Loucy (cell line): ENCODE data around the gene ARIH2.
A peak's percentile ranks its signal among the peaks of the same experiment; 100 is the strongest.

Experiments used
- H2AFZ ChIP-seq: fragments of 200-600 bp; sonication (generic); 2 replicates; pipeline ENCODE4 v1.6.0; 2016; ENCODE audit warnings: antibody characterized with exemption, mild to moderate bottlenecking, low read length, moderate library complexity
- H3F3A ChIP-seq: fragments of 200-600 bp; 2 replicates; pipeline ENCODE4 v1.6.0; 2016; ENCODE audit warnings: antibody characterized with exemption, low read depth, mild to moderate bottlenecking
- H3K27me3 ChIP-seq: fragments of 200-600 bp; sonication (generic); 2 replicates; pipeline ENCODE4 v1.6.1; 2014; ENCODE audit warnings: low read length, mild to moderate bottlenecking; ENCODE audit not compliant: insufficient read depth, poor library complexity, severe bottlenecking
- H3K36me3 ChIP-seq: fragments of 200-600 bp; sonication (generic); 2 replicates; pipeline ENCODE4 v1.6.1; 2016; ENCODE audit warnings: low read length; ENCODE audit not compliant: insufficient read depth
- H3K4me1 ChIP-seq: fragments of 200-600 bp; sonication (generic); 2 replicates; pipeline ENCODE4 v1.5.1; 2014; ENCODE audit warnings: low read length, mild to moderate bottlenecking; ENCODE audit not compliant: insufficient read depth, poor library complexity, severe bottlenecking
- H3K4me2 ChIP-seq: fragments of 200-600 bp; sonication (generic); 2 replicates; pipeline ENCODE4 v1.6.0; 2014; ENCODE audit warnings: antibody characterized with exemption, low read length, low read depth, mild to moderate bottlenecking; ENCODE audit not compliant: poor library complexity, severe bottlenecking
- H3K4me3 ChIP-seq: fragments of 200-600 bp; sonication (generic); 2 replicates; pipeline ENCODE4 v1.5.1; 2014; ENCODE audit warnings: low read length, mild to moderate bottlenecking, mixed read lengths; ENCODE audit not compliant: poor library complexity, severe bottlenecking
- H3K79me2 ChIP-seq: fragments of 200-600 bp; sonication (generic); 2 replicates; pipeline ENCODE4 v1.6.1; 2014; ENCODE audit warnings: low read length; ENCODE audit not compliant: insufficient read depth
- H3K9ac ChIP-seq: fragments of 200-600 bp; sonication (generic); 2 replicates; pipeline ENCODE4 v1.6.0; 2014; ENCODE audit warnings: mild to moderate bottlenecking, low read depth, low read length, moderate library complexity; ENCODE audit not compliant: poor library complexity, severe bottlenecking
- H3K9me2 ChIP-seq: fragments of 200-600 bp; sonication (generic); replicated peaks from 2 replicates; pipeline ENCODE4 v1.6.1; 2016; ENCODE audit warnings: low read depth, low read length, mixed read lengths
- H3K9me3 ChIP-seq: fragments of 200-600 bp; sonication (generic); 2 replicates; pipeline ENCODE4 v1.6.1; 2014; ENCODE audit warnings: mild to moderate bottlenecking, antibody characterized with exemption, low read length, low read depth; ENCODE audit not compliant: insufficient read depth
- H4K20me1 ChIP-seq: fragments of 200-600 bp; sonication (generic); 2 replicates; pipeline ENCODE4 v1.6.0; 2014; ENCODE audit warnings: antibody characterized with exemption, low read length, mild to moderate bottlenecking; ENCODE audit not compliant: insufficient read depth, poor library complexity, severe bottlenecking
- EZH2phosphoT487 ChIP-seq: fragments of 200-600 bp; IDR thresholded peaks from 2 replicates; pipeline ENCODE4 v1.6.1; 2018; ENCODE audit warnings: antibody characterized with exemption, mild to moderate bottlenecking, moderate library complexity, borderline replicate concordance
- TF ChIP-seq, protein P1 (sequence below): fragments of 200-600 bp; sonication (generic); conservative IDR thresholded peaks from 2 replicates; pipeline ENCODE4 v1.5.1; 2014; ENCODE audit warnings: mild to moderate bottlenecking, antibody characterized with exemption, low read length

ARIH2 gene

DNA sequence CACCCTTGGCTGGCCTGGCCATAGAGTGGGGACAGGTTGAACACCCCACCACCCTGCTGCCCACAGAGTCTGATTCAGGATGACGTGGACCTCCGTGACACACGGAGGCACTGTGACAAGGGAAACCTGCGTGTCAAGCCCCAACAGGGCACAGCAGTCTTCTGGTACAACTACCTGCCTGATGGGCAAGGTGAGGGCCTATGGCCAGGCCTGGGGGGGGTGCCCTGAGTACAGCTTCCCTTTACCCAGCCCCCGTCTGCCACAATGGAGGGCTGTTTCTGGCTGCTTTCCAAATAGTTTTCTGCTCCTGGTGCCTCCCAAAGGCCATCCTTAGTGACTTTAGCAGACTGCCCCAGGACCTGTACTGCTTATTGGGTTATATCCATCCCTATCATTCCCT is 87.4 kb downstream of the ARIH2 start:
- peaks cover 45% of the 10 kb centered on the region for H3K79me2 ChIP-seq
- H3K36me3 ChIP-seq: no peaks in the 10 kb centered on the region
- H3K27me3 ChIP-seq: no peaks in the 10 kb centered on the region
- peak overlapping the region; percentile 82 for H3K4me2 ChIP-seq
- H3K9me3 ChIP-seq: no peaks in the 10 kb centered on the region
- H2AFZ ChIP-seq: no peak overlapping the region
- H4K20me1 ChIP-seq: peaks cover 22% of the 10 kb centered on the region
- no peak for TF ChIP-seq EZH2phosphoT487
- TF ChIP-seq, protein P1, sequence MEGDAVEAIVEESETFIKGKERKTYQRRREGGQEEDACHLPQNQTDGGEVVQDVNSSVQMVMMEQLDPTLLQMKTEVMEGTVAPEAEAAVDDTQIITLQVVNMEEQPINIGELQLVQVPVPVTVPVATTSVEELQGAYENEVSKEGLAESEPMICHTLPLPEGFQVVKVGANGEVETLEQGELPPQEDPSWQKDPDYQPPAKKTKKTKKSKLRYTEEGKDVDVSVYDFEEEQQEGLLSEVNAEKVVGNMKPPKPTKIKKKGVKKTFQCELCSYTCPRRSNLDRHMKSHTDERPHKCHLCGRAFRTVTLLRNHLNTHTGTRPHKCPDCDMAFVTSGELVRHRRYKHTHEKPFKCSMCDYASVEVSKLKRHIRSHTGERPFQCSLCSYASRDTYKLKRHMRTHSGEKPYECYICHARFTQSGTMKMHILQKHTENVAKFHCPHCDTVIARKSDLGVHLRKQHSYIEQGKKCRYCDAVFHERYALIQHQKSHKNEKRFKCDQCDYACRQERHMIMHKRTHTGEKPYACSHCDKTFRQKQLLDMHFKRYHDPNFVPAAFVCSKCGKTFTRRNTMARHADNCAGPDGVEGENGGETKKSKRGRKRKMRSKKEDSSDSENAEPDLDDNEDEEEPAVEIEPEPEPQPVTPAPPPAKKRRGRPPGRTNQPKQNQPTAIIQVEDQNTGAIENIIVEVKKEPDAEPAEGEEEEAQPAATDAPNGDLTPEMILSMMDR: no peak
- H3K9ac ChIP-seq: peak overlapping the region; percentile 100
- H3F3A ChIP-seq: no peaks in the 10 kb centered on the region
- peaks cover 14% of the 10 kb centered on the region for H3K4me1 ChIP-seq
- peak overlapping the region; percentile 86 for H3K4me3 ChIP-seq
- no peaks in the 10 kb centered on the region for H3K9me2 ChIP-seq

DNA sequence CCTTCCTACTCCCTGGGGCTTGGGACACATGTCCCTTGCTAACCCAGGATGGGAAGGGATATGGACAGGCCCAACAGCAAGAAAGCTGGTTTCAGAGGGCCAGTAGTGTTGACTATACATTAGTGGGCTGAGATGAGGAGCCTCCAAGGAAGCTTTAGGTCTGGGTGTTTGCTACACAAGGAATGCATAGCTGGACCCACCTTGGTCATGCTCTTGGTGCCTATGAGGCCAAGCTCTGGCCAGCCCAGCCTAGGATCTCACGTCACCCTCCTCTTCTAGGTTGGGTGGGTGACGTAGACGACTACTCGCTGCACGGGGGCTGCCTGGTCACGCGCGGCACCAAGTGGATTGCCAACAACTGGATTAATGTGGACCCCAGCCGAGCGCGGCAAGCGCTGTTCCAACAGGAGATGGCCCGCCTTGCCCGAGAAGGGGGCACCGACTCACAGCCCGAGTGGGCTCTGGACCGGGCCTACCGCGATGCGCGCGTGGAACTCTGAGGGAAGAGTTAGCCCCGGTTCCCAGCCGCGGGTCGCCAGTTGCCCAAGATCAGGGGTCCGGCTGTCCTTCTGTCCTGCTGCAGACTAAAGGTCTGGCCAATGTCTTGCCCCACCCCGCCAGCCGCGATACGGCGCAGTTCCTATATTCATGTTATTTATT is 87.9 kb downstream of the ARIH2 start:
- peak overlapping the region; percentile 51; the same call in 1 of the 2 replicates for H2AFZ ChIP-seq
- peaks cover 50% of the 10 kb centered on the region for H3K79me2 ChIP-seq
- peak overlapping the region; percentile 86 for H3K4me3 ChIP-seq
- H3K9me3 ChIP-seq: no peaks in the 10 kb centered on the region
- H3K27me3 ChIP-seq: no peaks in the 10 kb centered on the region
- H3K9me2 ChIP-seq: no peaks in the 10 kb centered on the region
- peak overlapping the region; percentile 100 for H3K9ac ChIP-seq
- peaks cover 14% of the 10 kb centered on the region for H3K4me1 ChIP-seq
- H3K36me3 ChIP-seq: peaks cover 2% of the 10 kb centered on the region; the same call in 1 of the 2 replicates
- H3F3A ChIP-seq: no peaks in the 10 kb centered on the region
- no peak for TF ChIP-seq EZH2phosphoT487
- TF ChIP-seq, protein P1: no peak
- peak overlapping the region; percentile 82 for H3K4me2 ChIP-seq
- H4K20me1 ChIP-seq: peaks cover 26% of the 10 kb centered on the region

GRCh38 chr3:49007068-49007770 is 88.6 kb downstream of the ARIH2 start, which contains the start of gene WDR6:
Gene WDR6, plus strand, starts transcription at chr3:49007391. Its CDS starts 41 bp downstream, at chr3:49007432.
- H4K20me1 ChIP-seq: peaks cover 33% of the 10 kb centered on the region
- H3K36me3 ChIP-seq: peaks cover 9% of the 10 kb centered on the region; the same call in 1 of the 2 replicates
- H3K4me3 ChIP-seq: peak within 1 kb of the TSS; percentile 86
- H3F3A ChIP-seq: no peaks in the 10 kb centered on the region
- H3K27me3 ChIP-seq: no peaks in the 10 kb centered on the region
- H3K4me1 ChIP-seq: peaks cover 14% of the 10 kb centered on the region
- no peaks in the 10 kb centered on the region for H3K9me2 ChIP-seq
- no peaks in the 10 kb centered on the region for H3K9me3 ChIP-seq
- H3K79me2 ChIP-seq: peaks cover 57% of the 10 kb centered on the region
- H2AFZ ChIP-seq: peak within 1 kb of the TSS; percentile 80
- TF ChIP-seq, protein P1: peak; percentile 56
- TF ChIP-seq EZH2phosphoT487: no peak
- peak within 1 kb of the TSS; percentile 99 for H3K4me2 ChIP-seq
- H3K9ac ChIP-seq: peak within 1 kb of the TSS; percentile 100
